NCI-H2107 (cell line): Measurements from ENCODE around the gene PTPRR.
"Not testable (repeated sequence)": the region's sequence is repeated elsewhere in the genome, so short reads cannot be mapped to it uniquely, and the experiment has no call there.

Source experiments
- DNase-seq: peaks from one replicate; lab custom pipeline; 2025; lab: John Stamatoyannopoulos, UW

PTPRR gene

GRCh38 chr12:70840656-70841350, 79.7 kb downstream of the PTPRR start:
- no peak for DNase-seq

GRCh38 chr12:70839544-70839943, 81.0 kb downstream of the PTPRR start:
- no peak for DNase-seq

- DNase-seq, result no peak
Measured at GRCh38 chr12:70838127-70838526, 82.4 kb downstream of the PTPRR start.

- DNase-seq, result no peak
Measured at GRCh38 chr12:70837026-70837425, 83.5 kb downstream of the PTPRR start.

DNA sequence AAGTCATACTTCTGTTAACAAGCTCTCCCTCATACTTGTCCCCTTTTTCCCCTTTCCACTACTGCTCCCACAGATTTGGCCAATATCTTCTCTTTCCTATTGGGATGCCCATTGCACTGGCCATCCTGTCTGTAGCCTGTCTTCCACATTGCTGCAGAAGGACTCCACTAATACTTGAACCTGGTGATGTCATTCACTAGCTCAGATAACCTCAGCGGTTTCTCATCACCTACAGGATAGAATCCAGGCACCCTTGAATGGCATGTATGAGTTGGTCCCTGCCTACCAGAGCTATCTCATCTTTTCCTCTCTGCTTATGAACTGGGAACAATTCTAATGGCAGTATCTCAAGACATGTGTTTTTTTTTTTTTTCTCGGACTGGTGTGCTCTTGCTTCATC, 84.6 kb downstream of the PTPRR start:
- no peak for DNase-seq

DNA sequence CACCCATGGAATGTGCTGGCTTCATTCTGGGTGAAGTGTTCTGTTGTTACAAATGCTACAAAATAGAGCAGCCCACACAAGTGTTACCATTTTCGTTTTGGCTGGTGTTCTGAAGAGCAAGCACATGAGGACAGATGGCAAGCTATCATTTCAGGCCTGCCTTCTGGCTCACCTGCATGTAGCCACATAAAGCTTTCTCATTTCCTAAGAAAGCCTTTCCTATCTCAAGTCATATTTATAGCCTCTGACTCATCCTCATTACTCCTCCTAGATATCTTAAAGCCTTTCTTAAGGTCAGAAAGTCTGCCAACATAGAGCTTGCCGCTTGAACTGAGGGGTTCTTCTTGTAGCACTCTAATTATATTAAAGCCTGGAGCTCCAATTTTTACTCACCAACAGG, 89.0 kb downstream of the PTPRR start:
- no peak for DNase-seq

DNA sequence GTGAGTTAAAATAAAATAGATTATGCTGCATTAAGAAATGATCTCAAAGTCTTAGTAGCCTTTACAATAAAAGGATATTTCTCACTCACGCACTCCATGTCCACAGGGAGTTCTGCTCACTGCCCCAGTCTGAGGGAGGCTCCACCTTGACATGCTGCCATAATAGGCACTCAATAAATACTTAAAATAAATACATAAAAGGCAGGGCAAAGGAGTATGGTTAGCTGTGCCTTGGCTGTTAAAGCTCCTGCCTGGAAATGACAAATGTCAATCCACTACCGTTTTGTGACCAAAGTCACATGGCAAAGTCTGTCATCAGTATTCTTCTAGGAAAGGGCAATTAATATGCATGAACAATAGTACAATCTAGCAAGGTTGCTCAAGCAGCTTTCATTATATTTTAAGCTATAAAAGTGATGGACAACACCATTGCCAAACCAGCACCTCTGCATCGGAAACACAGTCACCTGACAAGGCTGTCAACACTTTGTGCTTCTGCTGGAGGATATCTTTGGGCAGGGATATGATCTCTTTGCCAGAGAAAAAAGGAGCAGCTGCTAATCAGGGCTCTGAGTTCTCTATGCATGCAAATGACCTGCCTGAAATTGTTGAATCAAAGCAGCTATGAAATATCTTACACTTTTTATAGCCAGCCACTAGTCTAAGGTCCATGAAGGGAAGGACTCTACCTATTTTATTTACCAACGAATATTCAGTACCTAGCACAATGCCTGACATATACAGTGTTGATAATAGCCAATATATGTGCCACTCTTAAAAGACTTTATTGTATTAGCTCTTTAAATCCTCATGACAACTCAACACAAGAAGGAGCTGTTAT, 90.1 kb downstream of the PTPRR start:
- DNase-seq, result no peak

DNA sequence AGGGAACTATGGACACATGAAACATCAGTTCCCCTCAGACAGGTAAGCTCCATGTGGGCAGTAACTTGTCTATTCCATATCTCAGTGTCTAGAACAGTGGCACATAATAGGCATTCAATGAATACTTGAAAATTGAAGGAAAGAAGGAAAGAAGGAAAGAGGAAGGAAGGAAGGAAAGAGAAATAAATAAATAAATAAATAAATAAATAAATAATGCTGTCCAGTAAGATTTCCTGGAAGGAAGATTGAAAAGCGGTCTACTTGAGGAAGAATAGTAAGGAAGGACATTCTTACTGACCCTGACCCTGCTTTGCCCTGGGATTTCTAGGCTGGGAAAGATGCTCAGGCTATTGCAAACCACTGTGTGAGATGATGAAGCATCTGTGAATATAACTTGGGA, 91.5 kb downstream of the PTPRR start:
- no peak for DNase-seq

- no peak for DNase-seq
Measured at GRCh38 chr12:70828351-70828750, 92.2 kb downstream of the PTPRR start.

DNA sequence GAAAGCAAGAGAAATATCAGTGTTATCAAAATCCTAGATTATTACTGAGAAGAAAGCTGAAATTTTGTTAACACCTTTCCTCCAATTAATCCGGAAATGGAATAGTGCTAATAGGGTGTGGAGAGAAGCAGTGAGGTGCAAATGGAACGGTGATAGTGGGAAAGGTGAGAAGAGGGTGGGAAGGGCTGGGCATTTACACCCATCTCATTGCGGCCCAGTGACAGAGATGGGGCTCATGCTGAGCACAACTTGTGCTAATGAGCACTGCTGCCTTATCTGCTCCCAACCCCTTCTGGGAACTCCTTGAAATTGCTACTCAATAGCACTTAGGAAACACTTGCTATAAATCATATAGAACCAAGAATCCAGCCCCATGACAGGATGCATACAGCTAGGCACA, 94.4 kb downstream of the PTPRR start:
- no peak for DNase-seq

DNA sequence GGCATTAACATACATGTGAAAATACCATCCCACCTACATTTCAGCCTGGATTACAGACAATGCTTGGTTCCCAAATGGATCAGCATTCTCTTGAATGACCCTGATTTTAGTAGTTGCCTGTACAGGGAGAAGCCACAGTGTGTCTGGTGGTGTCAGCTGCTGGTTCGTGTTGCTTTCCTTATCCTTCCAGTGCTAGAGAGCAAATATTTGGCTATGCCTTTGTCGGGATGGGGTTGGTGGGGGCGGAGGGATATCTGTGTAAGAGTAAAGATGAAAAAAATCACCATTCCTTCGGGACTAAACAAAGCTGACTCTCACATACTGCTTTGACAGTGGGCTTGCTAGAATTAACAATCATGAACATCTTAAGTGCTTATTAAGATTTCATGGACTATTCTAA, 96.0 kb downstream of the PTPRR start:
- no peak for DNase-seq

- DNase-seq, result no peak
Measured at GRCh38 chr12:70823182-70823976, 97.2 kb downstream of the PTPRR start.

DNA sequence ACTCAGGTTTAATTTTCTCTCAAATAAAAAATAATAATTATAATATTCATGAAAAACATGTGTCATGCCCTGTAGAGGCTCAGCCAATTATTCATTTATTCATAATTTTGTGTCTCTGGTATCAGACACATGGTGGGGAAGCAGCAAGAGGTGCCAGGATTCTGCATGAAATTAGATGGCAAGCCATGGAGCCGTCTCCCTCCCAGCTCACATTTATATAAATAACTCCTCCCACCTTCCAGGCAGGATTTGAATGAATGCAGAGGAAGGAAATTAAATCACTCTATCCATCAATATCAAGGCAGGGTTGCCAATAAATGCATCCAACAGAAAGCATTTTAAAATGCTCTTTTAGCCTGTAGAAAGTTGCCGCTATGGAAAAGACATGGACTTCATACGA, 98.1 kb downstream of the PTPRR start:
- DNase-seq, result no peak

- DNase-seq, result no peak
Measured at GRCh38 chr12:70815971-70816391, 104.6 kb downstream of the PTPRR start.

DNA sequence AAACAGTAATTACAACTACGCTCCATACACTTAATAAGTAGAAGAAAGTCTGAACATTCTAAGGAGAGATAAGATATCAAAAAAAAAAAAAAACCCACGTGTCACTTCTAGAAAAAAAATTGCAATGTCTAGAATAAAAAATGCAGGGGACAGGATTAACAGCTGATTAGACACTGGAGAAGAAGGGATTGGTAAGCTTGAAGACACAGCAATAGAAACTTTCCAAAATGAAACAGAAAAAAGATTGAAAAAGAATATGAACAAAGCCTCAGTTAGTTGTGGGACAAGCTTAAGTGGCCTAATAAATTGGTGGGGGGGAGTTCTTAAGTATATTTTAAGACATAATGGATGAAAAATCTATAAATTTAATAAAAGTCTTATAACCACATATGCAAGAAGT, 105.5 kb downstream of the PTPRR start:
- no peak for DNase-seq

- DNase-seq, result no peak
Measured at GRCh38 chr12:70813559-70813958, 107.0 kb downstream of the PTPRR start.

GRCh38 chr12:70812136-70812535, 108.4 kb downstream of the PTPRR start:
- DNase-seq, result no peak

- DNase-seq, result no peak
Measured at GRCh38 chr12:70809887-70810286, 110.7 kb downstream of the PTPRR start.

DNA sequence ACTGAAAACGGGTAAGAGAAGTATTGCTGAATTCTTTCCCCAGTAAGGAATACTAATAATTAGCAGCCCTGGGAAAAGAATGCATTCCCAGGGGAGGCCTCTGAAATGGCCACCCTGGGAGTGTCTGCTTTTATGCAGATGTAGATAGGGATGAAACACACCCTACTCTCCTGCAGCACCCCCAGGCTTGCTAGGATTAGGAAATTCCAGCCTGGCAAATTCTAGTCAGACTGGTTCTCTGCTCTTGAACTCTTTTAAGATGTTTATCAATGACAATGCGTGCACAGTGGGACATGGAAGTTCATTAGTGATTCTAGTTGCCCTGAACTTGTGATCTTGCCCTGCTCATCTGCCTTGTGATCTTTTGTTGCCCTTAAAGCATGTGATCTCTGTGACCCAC, 112.5 kb downstream of the PTPRR start:
- DNase-seq, result not testable (repeated sequence)

DNA sequence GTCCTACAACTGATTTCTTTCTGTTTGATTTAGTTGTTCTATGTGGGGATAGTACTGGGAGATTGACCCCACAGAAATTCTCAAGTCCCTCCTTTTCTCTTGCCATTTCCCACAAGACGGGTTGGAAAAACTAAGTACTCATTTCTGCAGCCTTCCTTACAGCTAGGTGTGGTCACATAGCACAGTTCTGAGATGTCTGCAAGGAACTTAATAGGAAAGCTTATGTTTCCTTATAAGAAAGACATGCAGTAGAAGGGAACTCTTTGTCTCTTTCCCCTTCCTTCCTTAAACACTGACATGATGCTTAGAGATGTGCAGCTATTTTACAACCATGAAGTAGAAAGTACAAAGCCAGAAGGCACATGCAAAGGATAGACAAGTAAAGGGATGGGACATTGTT, 113.7 kb downstream of the PTPRR start:
- no peak for DNase-seq

DNA sequence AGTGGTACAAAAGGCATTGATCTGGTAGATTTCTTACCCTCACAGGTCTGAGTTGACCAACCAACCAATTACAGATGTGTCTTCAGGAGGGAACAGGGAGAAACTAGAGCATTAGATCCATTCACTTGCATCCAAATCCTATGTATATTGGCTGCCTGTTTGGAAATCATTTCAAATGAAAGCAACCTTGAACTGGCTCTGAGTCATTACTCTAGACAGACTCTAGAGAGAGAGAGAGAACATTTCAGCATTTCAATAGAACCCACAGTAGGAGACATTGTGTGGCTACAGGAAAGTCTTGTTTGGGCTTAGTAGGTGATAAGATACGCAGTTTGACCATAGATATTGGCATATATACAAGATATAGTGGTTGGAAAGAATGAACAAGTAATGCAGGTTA, 114.5 kb downstream of the PTPRR start:
- DNase-seq, result no peak

- DNase-seq, result no peak
Measured at GRCh38 chr12:70798016-70798783, 122.3 kb downstream of the PTPRR start.
